H1 (cell line): ENCODE results near the gene SPAG4. TPM values are rescaled to one million over a fixed set of nuclear protein-coding genes. Genes with fewer than 3 reads are reported as not detected.

ENCODE experiments used
- CTCF ChIA-PET: fragments of 300-600 bp; sonication (Branson Sonifier 250); formaldehyde crosslinking; loops from one replicate; lab custom pipeline; 2021; ENCODE audit not compliant: partially characterized antibody; lab: Charles Lee
- POLR2A ChIA-PET: fragments of 300-600 bp; sonication (Branson Sonifier 250); formaldehyde crosslinking; loops from one replicate; lab custom pipeline; 2021; ENCODE audit warnings: inconsistent platforms; ENCODE audit not compliant: partially characterized antibody; lab: Charles Lee
- DNase-seq, 2 experiments: peaks; one replicate each; pipeline versions ENCODE4 v3.0.0 to v3.0.0-alpha.2; 2010 to 2022; ENCODE audit warnings: low spot score in 2 of 2, low read depth in 1 of 2, mixed read lengths in 1 of 2
- FAIRE-seq: peaks from 2 replicates; lab custom pipeline; 2011; peaks lifted over from hg19 to GRCh38; lab: Jason Lieb, UNC
- H2AFZ ChIP-seq: 2 replicates; pipeline ENCODE4 v1.8.1; 2012; ENCODE audit warnings: low read length, inconsistent platforms
- H2AK5ac ChIP-seq: 2 replicates; pipeline ENCODE4 v1.6.1; 2013; ENCODE audit warnings: low read depth, low read length
- H2BK120ac ChIP-seq: replicated peaks from 2 replicates; pipeline ENCODE3; 2013; ENCODE audit warnings: low read depth, low read length, inconsistent platforms
- H2BK12ac ChIP-seq: 2 replicates; pipeline ENCODE4 v1.6.1; 2013; ENCODE audit warnings: low read depth, low read length
- H2BK15ac ChIP-seq: 2 replicates; pipeline ENCODE4 v1.6.1; 2013; ENCODE audit warnings: low read length
- H2BK20ac ChIP-seq: 2 replicates; pipeline ENCODE4 v1.6.1; 2013; ENCODE audit warnings: low read length
- H2BK5ac ChIP-seq: 2 replicates; pipeline ENCODE4 v1.6.1; 2013; ENCODE audit warnings: low read depth, low read length
- H3K14ac ChIP-seq: 2 replicates; pipeline ENCODE4 v1.6.1; 2013; ENCODE audit warnings: inconsistent platforms; ENCODE audit not compliant: insufficient read length
- H3K18ac ChIP-seq: 2 replicates; pipeline ENCODE4 v1.6.1; 2013; ENCODE audit warnings: low read length; ENCODE audit errors: extremely low read depth
- H3K23ac ChIP-seq: 2 replicates; pipeline ENCODE4 v1.6.1; 2013; ENCODE audit warnings: inconsistent platforms; ENCODE audit not compliant: insufficient read length
- H3K23me2 ChIP-seq: 2 replicates; pipeline ENCODE4 v1.6.1; 2013; ENCODE audit warnings: low read depth, low read length
- H3K27ac ChIP-seq: 2 replicates; pipeline ENCODE4 v1.6.1; 2011; ENCODE audit warnings: low read depth, low read length, inconsistent platforms
- H3K27me3 ChIP-seq, 4 experiments: replicated peaks in 1 of 4; 1 replicate in 1 of 4; 2 replicates in 3 of 4; pipeline versions ENCODE4 v1.6.1 to v1.8.1; 2011 to 2013; ENCODE audit warnings: low read length in 3 of 4, mild to moderate bottlenecking in 3 of 4, inconsistent platforms in 2 of 4, mixed read lengths in 2 of 4, moderate library complexity in 1 of 4; ENCODE audit not compliant: control insufficient read depth in 3 of 4, insufficient read depth in 3 of 4; ENCODE audit errors: extremely low read depth in 1 of 4
- H3K36me3 ChIP-seq, 4 experiments: 2 replicates each; pipeline versions ENCODE4 v1.6.1 to v1.8.1; 2011 to 2013; ENCODE audit warnings: mild to moderate bottlenecking in 4 of 4, low read length in 3 of 4, moderate library complexity in 2 of 4, control low read depth in 1 of 4, inconsistent platforms in 1 of 4; ENCODE audit not compliant: insufficient read depth in 4 of 4, control insufficient read depth in 2 of 4
- H3K4ac ChIP-seq: replicated peaks from 2 replicates; pipeline ENCODE3; 2013; ENCODE audit warnings: low read length, low read depth, mixed read lengths, inconsistent platforms; ENCODE audit not compliant: insufficient read length
- H3K4me1 ChIP-seq, 4 experiments: replicated peaks in 1 of 4; 1 replicate in 1 of 4; 2 replicates in 3 of 4; pipeline versions ENCODE4 v1.6.1 to v1.8.1; 2011 to 2013; ENCODE audit warnings: low read length in 3 of 4, inconsistent platforms in 2 of 4, mixed read lengths in 1 of 4; ENCODE audit not compliant: insufficient read depth in 4 of 4, control insufficient read depth in 3 of 4
- H3K4me2 ChIP-seq, 2 experiments: 2 replicates each; pipeline versions ENCODE4 v1.6.1 to v1.8.1; 2011 to 2013; ENCODE audit warnings: low read depth in 2 of 2, low read length in 2 of 2, control low read depth in 1 of 2, inconsistent platforms in 1 of 2, mild to moderate bottlenecking in 1 of 2; ENCODE audit not compliant: insufficient read depth in 1 of 2
- H3K4me3 ChIP-seq, 4 experiments: fragments of 200-600, 300-600 bp in 1 of 4; sonication (generic), shearing (Covaris generic), sonication (Bioruptor Twin) in 1 of 4; 2 replicates each; pipeline versions ENCODE4 v1.5.1 to v1.8.1; 2011 to 2016; ENCODE audit warnings: low read length in 4 of 4, low read depth in 3 of 4, control low read depth in 2 of 4, inconsistent platforms in 2 of 4, mild to moderate bottlenecking in 2 of 4, mixed read lengths in 1 of 4, moderate library complexity in 1 of 4; ENCODE audit not compliant: insufficient read depth in 2 of 4; ENCODE audit errors: extremely low read depth in 1 of 4
- H3K56ac ChIP-seq: replicated peaks from 2 replicates; pipeline ENCODE3; 2013; ENCODE audit warnings: low read depth, mild to moderate bottlenecking, mixed read lengths, low read length, inconsistent platforms; ENCODE audit not compliant: insufficient read length
- H3K79me1 ChIP-seq: 2 replicates; pipeline ENCODE4 v1.6.1; 2013; ENCODE audit warnings: low read depth, low read length, control low read depth
- H3K79me2 ChIP-seq, 2 experiments: 2 replicates each; pipeline versions ENCODE4 v1.6.1 to v1.8.1; 2012 to 2013; ENCODE audit warnings: low read length in 2 of 2, mild to moderate bottlenecking in 2 of 2, inconsistent platforms in 1 of 2; ENCODE audit not compliant: insufficient read depth in 2 of 2, control insufficient read depth in 1 of 2
- H3K9ac ChIP-seq, 4 experiments: replicated peaks in 1 of 4; 1 replicate in 1 of 4; 2 replicates in 3 of 4; pipeline versions ENCODE4 v1.6.1 to v1.8.1; 2011 to 2013; ENCODE audit warnings: low read depth in 3 of 4, low read length in 3 of 4, control low read depth in 2 of 4, mild to moderate bottlenecking in 2 of 4, moderate library complexity in 2 of 4, inconsistent platforms in 1 of 4; ENCODE audit errors: extremely low read depth in 1 of 4
- H3K9me3 ChIP-seq, 2 experiments: 2 replicates each; pipeline versions ENCODE4 v1.6.1 to v1.8.1; 2012 to 2013; ENCODE audit warnings: mild to moderate bottlenecking in 2 of 2, moderate library complexity in 2 of 2, control low read depth in 1 of 2, inconsistent platforms in 1 of 2, low read depth in 1 of 2, low read length in 1 of 2, mixed read lengths in 1 of 2; ENCODE audit not compliant: insufficient read depth in 2 of 2
- H4K20me1 ChIP-seq, 2 experiments: replicated peaks in 1 of 2; 2 replicates each; pipeline versions ENCODE3 to v1.8.1; 2011 to 2013; ENCODE audit warnings: inconsistent platforms in 2 of 2, low read length in 2 of 2, mild to moderate bottlenecking in 1 of 2; ENCODE audit not compliant: insufficient read depth in 2 of 2, control insufficient read depth in 1 of 2
- H4K5ac ChIP-seq: 2 replicates; pipeline ENCODE4 v1.6.1; 2013; ENCODE audit warnings: low read length, low read depth, mixed read lengths, inconsistent platforms; ENCODE audit not compliant: insufficient read length
- H4K8ac ChIP-seq: 2 replicates; pipeline ENCODE4 v1.8.0; 2013; ENCODE audit warnings: mild to moderate bottlenecking, moderate library complexity, low read length, inconsistent platforms; ENCODE audit not compliant: insufficient read depth; ENCODE audit errors: extremely low read depth
- H4K91ac ChIP-seq: replicated peaks from 2 replicates; pipeline ENCODE3; 2013; ENCODE audit warnings: low read length, mixed read lengths, inconsistent platforms; ENCODE audit not compliant: insufficient read length
- BRCA1 ChIP-seq: IDR thresholded peaks from 2 replicates; pipeline ENCODE4 v1.6.1; 2012; ENCODE audit warnings: low read depth, low read length, improper control_type of control experiment
- CTBP2 ChIP-seq: IDR thresholded peaks from 2 replicates; pipeline ENCODE4 v1.7.0; 2011; ENCODE audit warnings: borderline replicate concordance, mild to moderate bottlenecking, moderate library complexity, mixed read lengths, low read length; ENCODE audit not compliant: insufficient read depth, insufficient read length
- PHF8 ChIP-seq: fragments of 200-600 bp; sonication (generic); conservative IDR thresholded peaks from 2 replicates; pipeline ENCODE4 v1.7.1; 2012; ENCODE audit warnings: low read depth, mild to moderate bottlenecking, inconsistent platforms, low read length, moderate library complexity
- POU5F1 ChIP-seq: IDR thresholded peaks from 2 replicates; pipeline ENCODE4 v1.6.1; 2011; ENCODE audit warnings: low read depth, mild to moderate bottlenecking, low read length, moderate library complexity
- SP4 ChIP-seq: IDR thresholded peaks from 2 replicates; pipeline ENCODE4 v1.6.1; 2012; ENCODE audit warnings: low read length, inconsistent platforms
- SUZ12 ChIP-seq: fragments of 200-600 bp; sonication (generic); IDR thresholded peaks from 2 replicates; pipeline ENCODE4 v1.6.1; 2012; ENCODE audit warnings: mild to moderate bottlenecking, inconsistent platforms, low read length, moderate library complexity, mixed read lengths
- WGBS, 2 experiments: shearing (Covaris generic) in 1 of 2; methylation state at CpG; one replicate each; pipeline versions ENCODE4 v1.1.6 to v1.1.7; 2013 to 2015; ENCODE audit warnings: low lambda C conversion rate in 2 of 2, mixed read lengths in 2 of 2, inconsistent platforms in 1 of 2, low coverage in 1 of 2, missing lambda C conversion rate in 1 of 2; ENCODE audit not compliant: insufficient replicate concordance in 2 of 2, insufficient coverage in 1 of 2, insufficient read length in 1 of 2; ENCODE audit errors: extremely low coverage in 1 of 2, missing lambda C conversion rate in 1 of 2; 5-methylcytosine and 5-hydroxymethylcytosine counted together
- polyA plus RNA-seq, 7 experiments: library from polyadenylated mRNA; depleted of rRNA in 3 of 7; stranded (reverse) in 5 of 7; unstranded in 2 of 7; fragments of >200 nt in 5 of 7; fragments of 200-250 nt in 2 of 7; gene quantifications; 1 replicate in 5 of 7; 2 replicates in 1 of 7; 4 replicates in 1 of 7; pipeline versions ENCODE4 v1.2.1 to v1.2.3, GENCODE V29; 2011 to 2013; ENCODE audit warnings: missing spikeins in 2 of 7, mixed read lengths in 2 of 7
- total RNA-seq: library from RNA; stranded (reverse); fragmentation: NEBNext Ultra II Directional; extraction: Animal tissue kit (Norgen Biotek cat#: 25700); gene quantifications from 2 replicates; pipeline ENCODE4 v1.2.1, GENCODE V29; 2021
- TF ChIP-seq, protein P1 (sequence below): IDR thresholded peaks from 2 replicates; pipeline ENCODE4 v1.6.1; 2012; ENCODE audit warnings: inconsistent platforms
- TF ChIP-seq, protein P2 (sequence below): IDR thresholded peaks from 2 replicates; pipeline ENCODE4 v1.6.1; 2011; ENCODE audit warnings: low read depth, mild to moderate bottlenecking, low read length; ENCODE audit not compliant: insufficient read depth

Gene SPAG4
- total and polyA plus RNA-seq, 2 of the 8 experiments (the other 6 are each of a cell fraction or from before 2014, with no cell fraction given): 2.4 to 6.0 TPM

DNA sequence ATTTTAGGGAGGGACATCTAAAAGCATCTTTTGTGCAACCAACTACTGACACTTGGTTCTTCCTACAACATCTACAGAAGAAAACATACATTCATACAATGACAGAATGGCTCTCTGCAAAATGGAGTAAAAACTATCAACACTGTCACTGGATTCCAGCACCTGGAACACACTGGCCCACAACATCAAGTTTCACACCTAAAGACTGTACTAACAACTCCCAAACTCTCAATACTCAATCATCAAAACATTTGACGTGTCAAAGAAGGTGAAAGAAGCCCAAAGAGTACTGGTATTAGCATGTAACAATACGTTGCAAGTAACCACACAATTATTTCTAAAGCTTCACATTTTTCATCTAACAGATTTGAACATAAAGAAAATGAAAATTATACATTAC is 46.9 kb downstream of the SPAG4 start:
- Histone ChIP-seq H3K23ac (no peak overlapping the region), H4K8ac (no peak overlapping the region), H3K79me1 (no peaks in the 10 kb centered on the region), H2BK20ac (no peak overlapping the region), H3K23me2 (peaks cover 9% of the 10 kb centered on the region), H3K4me3 (peak overlapping the region; percentile 92 to 100 (median 98); a peak in 6 of 8 replicates), H3K27ac (no peak overlapping the region), H3K56ac (no peak overlapping the region), H2BK12ac (no peak overlapping the region), H3K9me3 (no peaks in the 10 kb centered on the region), H3K14ac (no peak overlapping the region), H4K20me1 (peaks cover 40 to 51% of the 10 kb centered on the region in 2 experiments), H3K9ac (peak overlapping the region in 2 of 4 experiments; percentile 9 to 13; a peak in 3 of 7 replicates), H3K27me3 (no peaks in the 10 kb centered on the region), H3K4me2 (peak overlapping the region; percentile 90 to 93), H2AK5ac (no peak overlapping the region), H3K4me1 (peaks cover 0 to 7% (median 0%) of the 10 kb centered on the region in 4 experiments; a peak in 3 of 7 replicates), H3K79me2 (peaks cover 61 to 72% of the 10 kb centered on the region in 2 experiments), H3K18ac (no peak overlapping the region), H2BK5ac (no peak overlapping the region), H2AFZ (no peak overlapping the region), H3K36me3 (no peaks in the 10 kb centered on the region), H4K5ac (no peak overlapping the region), H2BK15ac (no peak overlapping the region), H2BK120ac (no peak overlapping the region), H3K4ac (no peak overlapping the region), H4K91ac (no peak overlapping the region)
- POLR2A ChIA-PET: interaction anchor here (1.1 to 4.7 kb wide), 12 partner anchors 9 to 292 kb away, joined by 3 to 43 read pairs (median 8); partner anchors contain the start of genes RBM39, SCAND1 and SPAG4
- CTCF ChIA-PET: no interaction called here
- no peak for DNase-seq
- no peak for FAIRE-seq
- WGBS, 2 experiments: 46% methylated on average over 2 of the region's 2 CpGs; no CpG with 5 or more reads in 1 of the 2 experiments
- TF ChIP-seq, protein P1, sequence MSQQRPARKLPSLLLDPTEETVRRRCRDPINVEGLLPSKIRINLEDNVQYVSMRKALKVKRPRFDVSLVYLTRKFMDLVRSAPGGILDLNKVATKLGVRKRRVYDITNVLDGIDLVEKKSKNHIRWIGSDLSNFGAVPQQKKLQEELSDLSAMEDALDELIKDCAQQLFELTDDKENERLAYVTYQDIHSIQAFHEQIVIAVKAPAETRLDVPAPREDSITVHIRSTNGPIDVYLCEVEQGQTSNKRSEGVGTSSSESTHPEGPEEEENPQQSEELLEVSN: no peak
- TF ChIP-seq SP4 (no peak), BRCA1 (no peak), POU5F1 (no peak), PHF8 (no peak), CTBP2 (no peak), SUZ12 (no peak)
- TF ChIP-seq, protein P2, sequence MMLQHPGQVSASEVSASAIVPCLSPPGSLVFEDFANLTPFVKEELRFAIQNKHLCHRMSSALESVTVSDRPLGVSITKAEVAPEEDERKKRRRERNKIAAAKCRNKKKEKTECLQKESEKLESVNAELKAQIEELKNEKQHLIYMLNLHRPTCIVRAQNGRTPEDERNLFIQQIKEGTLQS: no peak
